ENCODE results near the gene OSBPL10.
"Not testable (repeated sequence)": the region's sequence is repeated elsewhere in the genome, so short reads cannot be mapped to it uniquely, and the experiment has no call there.

Gene OSBPL10

DNA sequence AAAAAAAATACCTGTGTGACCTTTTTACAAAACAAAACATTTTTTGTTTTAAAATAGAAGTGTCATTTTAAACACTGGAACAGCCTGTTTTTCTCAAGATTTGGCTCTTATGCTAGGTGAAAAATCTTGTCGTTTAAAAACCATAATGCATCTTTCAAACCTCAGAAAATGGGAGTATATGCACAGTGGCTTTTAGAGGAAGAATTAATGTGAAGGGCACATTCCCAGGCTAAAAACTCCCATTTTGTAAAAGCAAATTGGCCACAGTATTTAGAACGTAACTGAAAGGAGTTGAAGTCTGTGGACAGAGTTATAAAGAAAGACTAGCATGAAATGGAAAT is 190.0 kb downstream of the OSBPL10 start:
- no peaks in the 10 kb centered on the region for H3K9me3 ChIP-seq (ENCODE audit: low read length)
- H3K9ac ChIP-seq (ENCODE audit: low read length): no peak overlapping the region
- no peaks in the 10 kb centered on the region for H3K27me3 ChIP-seq (ENCODE audit: control insufficient read depth in 1 of 2, insufficient read depth in 2 of 2, low read length in 2 of 2)
- no peaks in the 10 kb centered on the region for H3K4me1 ChIP-seq (ENCODE audit: insufficient read depth, low read length)
- no peak overlapping the region for H3K27ac ChIP-seq (ENCODE audit: low read depth, low read length)
- no peak overlapping the region for H3K4me3 ChIP-seq (ENCODE audit: low read depth in 1 of 2, low read length in 2 of 2)
- H3K36me3 ChIP-seq (ENCODE audit: insufficient read depth, low read length): no peaks in the 10 kb centered on the region

GRCh38 chr3:31790193-31791089 is 190.6 kb downstream of the OSBPL10 start:
- Histone ChIP-seq H3K9me3 (ENCODE audit: low read length) (no peaks in the 10 kb centered on the region), H3K27ac (ENCODE audit: low read depth, low read length) (no peak overlapping the region)

DNA sequence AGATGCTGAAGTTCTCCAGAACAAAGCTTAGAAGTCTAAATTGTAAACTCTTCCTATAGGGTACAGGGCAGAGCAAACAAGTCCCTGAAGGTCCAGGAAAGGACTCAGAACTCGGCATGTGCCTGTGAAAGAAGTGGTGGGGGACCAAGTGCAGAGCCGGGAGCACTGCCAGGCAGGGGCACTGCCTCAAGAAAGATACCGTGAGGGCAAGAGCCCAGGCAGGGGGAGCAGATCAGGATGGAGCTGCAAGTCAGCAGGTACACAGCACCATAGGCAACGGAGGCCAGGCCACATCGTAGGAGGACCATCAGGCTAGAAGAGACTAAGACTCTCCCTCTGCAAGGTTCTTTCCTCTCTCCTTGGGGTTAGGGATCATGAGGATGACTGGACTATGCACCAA is 191.6 kb downstream of the OSBPL10 start:
- no peaks in the 10 kb centered on the region for H3K27me3 ChIP-seq (ENCODE audit: control insufficient read depth in 1 of 2, insufficient read depth in 2 of 2, low read length in 2 of 2)
- no peaks in the 10 kb centered on the region for H3K9me3 ChIP-seq (ENCODE audit: low read length)
- no peaks in the 10 kb centered on the region for H3K36me3 ChIP-seq (ENCODE audit: insufficient read depth, low read length)
- no peak overlapping the region for H3K4me3 ChIP-seq (ENCODE audit: low read depth in 1 of 2, low read length in 2 of 2)
- no peak overlapping the region for H3K27ac ChIP-seq (ENCODE audit: low read depth, low read length)
- no peaks in the 10 kb centered on the region for H3K4me1 ChIP-seq (ENCODE audit: insufficient read depth, low read length)
- H3K9ac ChIP-seq (ENCODE audit: low read length): no peak overlapping the region

More at GRCh38 chr3:31790193-31791089, 190.6 kb downstream of the OSBPL10 start:
- Histone ChIP-seq H3K27me3 (ENCODE audit: control insufficient read depth in 1 of 2, insufficient read depth in 2 of 2, low read length in 2 of 2) (no peaks in the 10 kb centered on the region), H3K36me3 (ENCODE audit: insufficient read depth, low read length) (no peaks in the 10 kb centered on the region), H3K4me3 (ENCODE audit: low read depth in 1 of 2, low read length in 2 of 2) (no peak overlapping the region), H3K4me1 (ENCODE audit: insufficient read depth, low read length) (no peaks in the 10 kb centered on the region), H3K9ac (ENCODE audit: low read length) (no peak overlapping the region)

DNA sequence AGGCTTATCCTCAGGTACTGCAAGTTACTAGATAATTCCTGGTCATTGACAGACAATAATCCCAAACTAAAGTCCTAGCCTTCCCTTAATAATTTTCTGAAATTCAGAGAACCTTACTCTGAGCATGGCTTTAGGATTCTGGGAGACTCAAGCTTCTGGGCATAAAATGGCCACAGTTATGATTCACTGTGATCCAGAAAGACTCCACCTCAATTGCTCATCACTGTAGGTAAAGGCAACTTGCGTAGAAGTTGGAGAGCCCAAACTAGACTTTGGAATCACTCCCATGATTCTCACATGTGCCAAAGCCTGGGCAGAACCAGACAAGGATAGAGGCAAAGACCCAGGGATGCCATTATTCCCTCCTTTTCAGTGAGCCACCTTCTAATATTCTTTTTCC is 195.3 kb downstream of the OSBPL10 start:
- no peak overlapping the region for H3K9ac ChIP-seq (ENCODE audit: low read length)
- no peak overlapping the region for H3K4me3 ChIP-seq (ENCODE audit: low read depth in 1 of 2, low read length in 2 of 2)
- H3K4me1 ChIP-seq (ENCODE audit: insufficient read depth, low read length): no peaks in the 10 kb centered on the region
- H3K27me3 ChIP-seq (ENCODE audit: control insufficient read depth in 1 of 2, insufficient read depth in 2 of 2, low read length in 2 of 2): no peaks in the 10 kb centered on the region
- no peak overlapping the region for H3K27ac ChIP-seq (ENCODE audit: low read depth, low read length)
- no peaks in the 10 kb centered on the region for H3K9me3 ChIP-seq (ENCODE audit: low read length)
- H3K36me3 ChIP-seq (ENCODE audit: insufficient read depth, low read length): no peaks in the 10 kb centered on the region

DNA sequence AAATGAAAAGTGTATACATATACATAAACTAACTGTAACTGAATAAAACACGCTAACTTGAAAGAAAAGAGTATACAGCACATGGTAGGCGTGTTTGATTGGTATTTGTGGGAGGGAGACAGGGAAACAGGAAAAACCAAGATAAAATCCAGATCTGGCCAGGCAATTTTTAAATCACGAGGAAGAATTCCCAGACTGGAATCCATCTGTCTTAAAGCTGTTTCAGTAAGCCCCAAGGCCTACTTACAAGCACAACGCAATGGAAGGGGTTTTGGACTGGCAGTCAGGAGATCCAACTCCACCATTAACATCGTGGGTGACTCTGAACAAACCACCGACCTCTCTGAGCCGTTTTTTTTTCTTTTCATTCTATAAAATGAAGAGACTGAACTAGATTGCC is 195.8 kb downstream of the OSBPL10 start:
- no peaks in the 10 kb centered on the region for H3K4me1 ChIP-seq (ENCODE audit: insufficient read depth, low read length)
- no peak overlapping the region for H3K9ac ChIP-seq (ENCODE audit: low read length)
- no peaks in the 10 kb centered on the region for H3K9me3 ChIP-seq (ENCODE audit: low read length)
- H3K27me3 ChIP-seq (ENCODE audit: control insufficient read depth in 1 of 2, insufficient read depth in 2 of 2, low read length in 2 of 2): no peaks in the 10 kb centered on the region
- H3K4me3 ChIP-seq (ENCODE audit: low read depth in 1 of 2, low read length in 2 of 2): no peak overlapping the region
- H3K27ac ChIP-seq (ENCODE audit: low read depth, low read length): no peak overlapping the region
- H3K36me3 ChIP-seq (ENCODE audit: insufficient read depth, low read length): no peaks in the 10 kb centered on the region

- not testable (repeated sequence) for H3K27ac ChIP-seq (ENCODE audit: low read depth, low read length); H3K9ac ChIP-seq (ENCODE audit: low read length); H3K9me3 ChIP-seq (ENCODE audit: low read length); H3K27me3 ChIP-seq (ENCODE audit: control insufficient read depth in 1 of 2, insufficient read depth in 2 of 2, low read length in 2 of 2); H3K4me3 ChIP-seq (ENCODE audit: low read depth in 1 of 2, low read length in 2 of 2); H3K36me3 ChIP-seq (ENCODE audit: insufficient read depth, low read length); H3K4me1 ChIP-seq (ENCODE audit: insufficient read depth, low read length)
Observed at GRCh38 chr3:31783851-31784250, 197.2 kb downstream of the OSBPL10 start.

DNA sequence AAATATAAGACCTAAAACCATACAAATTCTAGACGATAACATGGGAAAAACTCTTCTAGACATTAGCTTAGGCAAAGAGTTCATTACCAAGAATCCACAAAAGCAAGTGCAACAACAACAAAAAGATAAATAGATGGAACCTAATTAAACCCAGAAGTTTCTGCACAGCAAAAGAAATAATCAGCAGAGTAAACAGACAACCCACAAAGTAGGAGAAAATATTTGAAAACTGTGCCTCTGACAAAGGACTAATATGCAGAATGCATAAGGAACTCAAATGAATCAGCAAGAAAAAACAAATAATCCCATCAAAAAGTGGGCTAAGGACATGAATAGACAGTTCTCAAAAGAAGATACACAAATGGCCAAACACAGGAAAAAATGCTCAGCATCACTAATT is 198.8 kb downstream of the OSBPL10 start:
- not testable (repeated sequence) for H3K36me3 ChIP-seq (ENCODE audit: insufficient read depth, low read length); H3K4me1 ChIP-seq (ENCODE audit: insufficient read depth, low read length); H3K9ac ChIP-seq (ENCODE audit: low read length); H3K9me3 ChIP-seq (ENCODE audit: low read length); H3K27me3 ChIP-seq (ENCODE audit: control insufficient read depth in 1 of 2, insufficient read depth in 2 of 2, low read length in 2 of 2); H3K27ac ChIP-seq (ENCODE audit: low read depth, low read length); H3K4me3 ChIP-seq (ENCODE audit: low read depth in 1 of 2, low read length in 2 of 2)

DNA sequence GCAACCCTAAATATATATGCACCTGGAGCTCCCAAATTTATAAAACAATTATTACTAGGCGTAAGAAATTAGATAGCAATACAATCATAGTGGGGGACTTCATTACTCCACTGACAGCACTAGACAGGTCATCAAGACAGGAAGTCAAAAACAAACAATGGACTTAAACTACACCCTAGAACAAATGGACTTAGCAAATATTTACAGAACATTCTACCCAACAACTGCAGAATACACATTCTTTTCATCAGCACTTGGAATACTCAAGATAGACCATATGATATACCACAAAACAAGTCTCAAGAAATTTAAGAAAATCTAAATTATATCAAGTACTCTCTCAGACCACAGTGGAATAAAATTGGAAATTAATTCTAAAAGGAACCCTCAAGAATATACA is 201.5 kb downstream of the OSBPL10 start:
- Histone ChIP-seq H3K36me3 (ENCODE audit: insufficient read depth, low read length) (no peaks in the 10 kb centered on the region), H3K4me3 (ENCODE audit: low read depth in 1 of 2, low read length in 2 of 2) (no peak overlapping the region), H3K27ac (ENCODE audit: low read depth, low read length) (no peak overlapping the region), H3K9ac (ENCODE audit: low read length) (no peak overlapping the region), H3K9me3 (ENCODE audit: low read length) (peaks cover 8% of the 10 kb centered on the region), H3K27me3 (ENCODE audit: control insufficient read depth in 1 of 2, insufficient read depth in 2 of 2, low read length in 2 of 2) (no peaks in the 10 kb centered on the region), H3K4me1 (ENCODE audit: insufficient read depth, low read length) (no peaks in the 10 kb centered on the region)

DNA sequence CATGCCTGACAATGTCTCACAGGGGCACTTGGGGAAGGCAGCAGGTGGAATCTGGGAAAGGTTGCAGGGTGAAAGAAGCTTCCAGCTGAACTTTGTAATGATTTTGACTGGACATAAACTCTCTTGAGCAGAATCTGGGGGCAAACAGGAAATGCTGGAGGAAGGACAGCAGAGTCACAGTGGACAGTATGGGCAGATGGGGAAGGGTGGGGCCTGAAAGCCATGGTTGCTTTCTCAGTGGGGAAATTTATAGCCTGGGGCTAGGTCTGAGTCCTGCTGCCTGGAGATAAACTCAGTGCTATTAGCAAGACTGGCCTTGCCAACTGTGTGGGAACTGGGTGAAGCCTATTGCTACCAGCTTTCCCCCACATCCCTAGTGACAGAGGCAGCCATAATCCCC is 203.2 kb downstream of the OSBPL10 start:
- Histone ChIP-seq H3K9me3 (ENCODE audit: low read length) (peaks cover 8% of the 10 kb centered on the region), H3K4me3 (ENCODE audit: low read depth in 1 of 2, low read length in 2 of 2) (no peak overlapping the region), H3K4me1 (ENCODE audit: insufficient read depth, low read length) (no peaks in the 10 kb centered on the region), H3K36me3 (ENCODE audit: insufficient read depth, low read length) (no peaks in the 10 kb centered on the region), H3K9ac (ENCODE audit: low read length) (no peak overlapping the region), H3K27ac (ENCODE audit: low read depth, low read length) (no peak overlapping the region), H3K27me3 (ENCODE audit: control insufficient read depth in 1 of 2, insufficient read depth in 2 of 2, low read length in 2 of 2) (no peaks in the 10 kb centered on the region)

GRCh38 chr3:31777092-31777491 is 204.0 kb downstream of the OSBPL10 start:
- no peaks in the 10 kb centered on the region for H3K36me3 ChIP-seq (ENCODE audit: insufficient read depth, low read length)
- H3K4me1 ChIP-seq (ENCODE audit: insufficient read depth, low read length): no peaks in the 10 kb centered on the region
- H3K9me3 ChIP-seq (ENCODE audit: low read length): peaks cover 8% of the 10 kb centered on the region
- H3K4me3 ChIP-seq (ENCODE audit: low read depth in 1 of 2, low read length in 2 of 2): no peak overlapping the region
- H3K9ac ChIP-seq (ENCODE audit: low read length): no peak overlapping the region
- no peak overlapping the region for H3K27ac ChIP-seq (ENCODE audit: low read depth, low read length)
- H3K27me3 ChIP-seq (ENCODE audit: control insufficient read depth in 1 of 2, insufficient read depth in 2 of 2, low read length in 2 of 2): no peaks in the 10 kb centered on the region

DNA sequence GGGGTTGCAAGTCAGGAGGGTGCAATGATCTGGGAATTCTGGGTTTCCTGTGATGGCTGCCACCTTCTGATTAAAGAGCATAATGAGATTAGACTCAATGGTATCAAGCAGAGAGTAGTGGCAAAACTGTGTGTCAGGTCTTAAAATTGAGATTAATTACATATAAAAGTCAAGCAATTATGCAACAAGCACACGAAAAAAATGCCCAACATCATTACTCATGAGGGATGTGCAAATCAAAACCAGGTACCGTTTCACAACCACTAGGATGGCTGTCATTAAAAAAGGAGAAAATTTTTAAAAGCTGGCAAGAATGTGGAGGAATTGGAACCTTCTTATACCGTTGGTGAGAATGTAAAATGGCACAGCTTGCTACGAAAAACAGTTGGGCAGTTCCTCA is 205.0 kb downstream of the OSBPL10 start:
- no peak overlapping the region for H3K4me3 ChIP-seq (ENCODE audit: low read depth in 1 of 2, low read length in 2 of 2)
- no peaks in the 10 kb centered on the region for H3K36me3 ChIP-seq (ENCODE audit: insufficient read depth, low read length)
- peaks cover 8% of the 10 kb centered on the region for H3K9me3 ChIP-seq (ENCODE audit: low read length)
- no peaks in the 10 kb centered on the region for H3K27me3 ChIP-seq (ENCODE audit: control insufficient read depth in 1 of 2, insufficient read depth in 2 of 2, low read length in 2 of 2)
- no peak overlapping the region for H3K9ac ChIP-seq (ENCODE audit: low read length)
- no peak overlapping the region for H3K27ac ChIP-seq (ENCODE audit: low read depth, low read length)
- H3K4me1 ChIP-seq (ENCODE audit: insufficient read depth, low read length): no peaks in the 10 kb centered on the region

DNA sequence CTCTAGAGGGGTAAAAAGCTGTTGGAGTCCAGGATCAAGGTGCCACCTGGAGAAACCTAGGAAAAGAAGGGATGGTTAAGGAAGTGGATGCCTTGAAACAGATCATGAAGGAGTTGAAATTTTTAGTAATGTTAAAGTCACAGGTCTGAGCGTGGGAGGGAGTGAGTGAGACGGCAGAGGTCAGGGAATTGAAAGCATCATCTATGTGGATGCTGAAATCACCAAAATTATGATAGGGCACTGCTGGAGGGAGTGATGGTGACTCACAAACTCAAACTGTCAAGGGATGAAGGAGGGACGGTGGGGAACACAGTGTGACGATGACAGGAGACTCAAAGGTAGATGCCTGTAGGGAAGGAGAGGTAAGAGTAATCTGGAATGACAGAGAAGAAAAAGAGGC is 205.7 kb downstream of the OSBPL10 start:
- Histone ChIP-seq H3K36me3 (ENCODE audit: insufficient read depth, low read length) (no peaks in the 10 kb centered on the region), H3K9me3 (ENCODE audit: low read length) (peaks cover 8% of the 10 kb centered on the region), H3K4me1 (ENCODE audit: insufficient read depth, low read length) (no peaks in the 10 kb centered on the region), H3K27ac (ENCODE audit: low read depth, low read length) (no peak overlapping the region), H3K9ac (ENCODE audit: low read length) (no peak overlapping the region), H3K27me3 (ENCODE audit: control insufficient read depth in 1 of 2, insufficient read depth in 2 of 2, low read length in 2 of 2) (no peaks in the 10 kb centered on the region), H3K4me3 (ENCODE audit: low read depth in 1 of 2, low read length in 2 of 2) (no peak overlapping the region)
